Measurements from ENCODE around the gene NR1H2.
"Not testable (repeated sequence)": the region's sequence is repeated elsewhere in the genome, so short reads cannot be mapped to it uniquely, and the experiment has no call there.

Gene NR1H2

GRCh38 chr19:50376166-50377050 lies at the start of gene NR1H2:
Gene NR1H2 (plus strand): TSS chr19:50376457. CDS start chr19:50377606, 1,149 bp downstream.
- DNase-seq, result peak; percentile 93

- no peak for DNase-seq
These were observed 49.2 kb upstream of the NR1H2 start for GRCh38 chr19:50327013-50327412.

GRCh38 chr19:50327461-50328223 lies 48.6 kb upstream of the NR1H2 start:
- DNase-seq, result no peak

GRCh38 chr19:50328224-50328872 lies 47.9 kb upstream of the NR1H2 start:
- no peak for DNase-seq

GRCh38 chr19:50328873-50329145 lies 47.4 kb upstream of the NR1H2 start:
- no peak for DNase-seq

- DNase-seq, result peak; percentile 99
These were observed 46.9 kb upstream of the NR1H2 start, which contains the start of gene KCNC3 for GRCh38 chr19:50329146-50329925. Gene KCNC3 (minus strand): TSS chr19:50329377. CDS start chr19:50329082, 295 bp downstream.

GRCh38 chr19:50329926-50330294 lies 46.3 kb upstream of the NR1H2 start:
- not testable (repeated sequence) for DNase-seq

GRCh38 chr19:50330365-50331078 lies 45.7 kb upstream of the NR1H2 start:
- DNase-seq, result peak; percentile 81

GRCh38 chr19:50331221-50331993 lies 44.9 kb upstream of the NR1H2 start:
- no peak for DNase-seq

GRCh38 chr19:50331994-50332243 lies 44.3 kb upstream of the NR1H2 start:
- DNase-seq, result no peak

GRCh38 chr19:50332244-50333038 lies 43.8 kb upstream of the NR1H2 start:
- DNase-seq, result no peak

GRCh38 chr19:50333235-50333736 lies 43.0 kb upstream of the NR1H2 start:
- DNase-seq, result peak; percentile 91

GRCh38 chr19:50333737-50334617 lies 42.3 kb upstream of the NR1H2 start:
- peak; percentile 85 for DNase-seq

GRCh38 chr19:50334741-50335421 lies 41.4 kb upstream of the NR1H2 start:
- DNase-seq, result no peak

- DNase-seq, result not testable (repeated sequence)
These were observed 39.2 kb upstream of the NR1H2 start for GRCh38 chr19:50337031-50337430.

GRCh38 chr19:50340331-50340730 lies 35.9 kb upstream of the NR1H2 start:
- DNase-seq, result no peak

GRCh38 chr19:50341091-50341564 lies 35.1 kb upstream of the NR1H2 start:
- DNase-seq, result peak; percentile 7

GRCh38 chr19:50344661-50345318 lies 31.5 kb upstream of the NR1H2 start:
- DNase-seq, result no peak

All from GDM1 (cell line).